IMR-90 (cell line): ENCODE measurements around the gene ATP9B. TPM values are rescaled to one million over a fixed set of nuclear protein-coding genes. Genes with fewer than 3 reads are reported as not detected.

Experiments used
- ATAC-seq: fragments of 200-7000 bp; cut with Tn5 transposase; 2 replicates; pipeline ENCODE4 v1.9.1; 2020; ENCODE audit warnings: low read depth, mild to moderate bottlenecking, moderate library complexity
- BruUV-seq: library from RNA; stranded (reverse); fragments of 400-500 nt; replicated peaks from 2 replicates; lab custom pipeline; 2021; lab: Mats Ljungman, UMichigan
- CTCF ChIA-PET: fragments of 300-600 bp; formaldehyde crosslinking; extraction: SDS; loops from one replicate; lab custom pipeline; 2021; ENCODE audit warnings: antibody characterized with exemption; lab: Yijun Ruan, JAX
- POLR2A ChIA-PET: fragments of 300-600 bp; sonication (Branson Sonifier 250); formaldehyde crosslinking; loops from one replicate; lab custom pipeline; 2022; ENCODE audit warnings: antibody characterized with exemption; ENCODE audit not compliant: unreplicated experiment; lab: Charles Lee
- DNase-seq: peaks from one replicate; pipeline ENCODE4 v3.0.0; 2013
- H2AFZ ChIP-seq: replicated peaks from 2 replicates; pipeline ENCODE3; 2013; ENCODE audit warnings: low read length, mild to moderate bottlenecking; ENCODE audit not compliant: poor library complexity
- H2AK5ac ChIP-seq: 2 replicates; pipeline ENCODE4 v1.6.1; 2013; ENCODE audit warnings: low read depth, low read length, inconsistent platforms
- H2AK9ac ChIP-seq: replicated peaks from 2 replicates; pipeline ENCODE3; 2013; ENCODE audit warnings: mild to moderate bottlenecking, low read depth, low read length, moderate library complexity; ENCODE audit not compliant: poor library complexity
- H2BK120ac ChIP-seq: 2 replicates; pipeline ENCODE4 v1.6.1; 2013; ENCODE audit warnings: low read depth, low read length, inconsistent platforms
- H2BK15ac ChIP-seq: 3 replicates; pipeline ENCODE4 v1.6.1; 2013; ENCODE audit warnings: low read depth, low read length, inconsistent platforms
- H2BK20ac ChIP-seq: 2 replicates; pipeline ENCODE4 v1.6.1; 2013; ENCODE audit warnings: low read depth, mild to moderate bottlenecking, inconsistent platforms, low read length, moderate library complexity
- H2BK5ac ChIP-seq: 2 replicates; pipeline ENCODE4 v1.6.1; 2013; ENCODE audit warnings: mild to moderate bottlenecking, low read depth, low read length, inconsistent platforms; ENCODE audit not compliant: poor library complexity, severe bottlenecking
- H3K14ac ChIP-seq: replicated peaks from 2 replicates; pipeline ENCODE4 v1.6.1; 2013; ENCODE audit warnings: low read depth, low read length, inconsistent platforms
- H3K18ac ChIP-seq: 2 replicates; pipeline ENCODE4 v1.6.1; 2013; ENCODE audit warnings: low read depth, low read length, control low read depth
- H3K23ac ChIP-seq: 2 replicates; pipeline ENCODE4 v1.6.1; 2013; ENCODE audit warnings: low read depth, low read length, inconsistent platforms
- H3K27ac ChIP-seq: 2 replicates; pipeline ENCODE4 v1.5.1; 2013; ENCODE audit warnings: mild to moderate bottlenecking, control low read depth, low read length; ENCODE audit not compliant: insufficient read depth
- H3K27me3 ChIP-seq: 2 replicates; pipeline ENCODE4 v1.6.1; 2013; ENCODE audit warnings: low read length; ENCODE audit not compliant: control insufficient read depth, insufficient read depth
- H3K36me3 ChIP-seq: 2 replicates; pipeline ENCODE4 v1.6.1; 2013; ENCODE audit warnings: low read length, mixed read lengths; ENCODE audit not compliant: control insufficient read depth, insufficient read depth
- H3K4ac ChIP-seq: 2 replicates; pipeline ENCODE4 v1.6.1; 2013; ENCODE audit warnings: low read depth, low read length, inconsistent platforms
- H3K4me1 ChIP-seq: 2 replicates; pipeline ENCODE4 v1.6.1; 2013; ENCODE audit warnings: low read length, mixed read lengths; ENCODE audit not compliant: control insufficient read depth, insufficient read depth
- H3K4me2 ChIP-seq: 2 replicates; pipeline ENCODE4 v1.6.1; 2013; ENCODE audit warnings: low read depth, mild to moderate bottlenecking, control low read depth, low read length, moderate library complexity
- H3K4me3 ChIP-seq: 2 replicates; pipeline ENCODE4 v1.5.1; 2013; ENCODE audit warnings: low read depth, mild to moderate bottlenecking, control low read depth, low read length, moderate library complexity; ENCODE audit not compliant: insufficient read depth
- H3K56ac ChIP-seq: 2 replicates; pipeline ENCODE4 v1.6.1; 2013; ENCODE audit warnings: low read length, inconsistent platforms; ENCODE audit not compliant: insufficient read depth; ENCODE audit errors: extremely low read depth
- H3K79me1 ChIP-seq, 2 experiments: 2 replicates each; pipeline ENCODE4 v1.6.1; 2013; ENCODE audit warnings: low read length in 2 of 2, inconsistent platforms in 1 of 2, low read depth in 1 of 2
- H3K9ac ChIP-seq: 2 replicates; pipeline ENCODE4 v1.6.1; 2013; ENCODE audit warnings: low read depth, low read length, control low read depth
- H3K9me1 ChIP-seq: 2 replicates; pipeline ENCODE4 v1.6.1; 2013; ENCODE audit warnings: low read length, inconsistent platforms; ENCODE audit not compliant: insufficient read depth
- H3K9me3 ChIP-seq: 2 replicates; pipeline ENCODE4 v1.6.1; 2013; ENCODE audit warnings: low read length; ENCODE audit not compliant: control insufficient read depth, insufficient read depth
- H4K20me1 ChIP-seq: 2 replicates; pipeline ENCODE4 v1.6.1; 2013; ENCODE audit warnings: low read length, inconsistent platforms; ENCODE audit not compliant: insufficient read depth
- H4K5ac ChIP-seq: 2 replicates; pipeline ENCODE4 v1.6.1; 2013; ENCODE audit warnings: mild to moderate bottlenecking, low read depth, low read length, control low read depth
- H4K8ac ChIP-seq, 2 experiments: 2 replicates each; pipeline ENCODE4 v1.6.1; 2013; ENCODE audit warnings: low read depth in 2 of 2, low read length in 2 of 2, control low read depth in 1 of 2, inconsistent platforms in 1 of 2
- H4K91ac ChIP-seq: 2 replicates; pipeline ENCODE4 v1.6.1; 2013; ENCODE audit warnings: low read depth, low read length, inconsistent platforms; ENCODE audit not compliant: insufficient read depth
- BHLHE40 ChIP-seq: fragments of 150-350 bp; IDR thresholded peaks from 2 replicates; pipeline ENCODE4 v1.6.1; 2016; ENCODE audit warnings: mild to moderate bottlenecking, low read depth, low read length
- FOS ChIP-seq: fragments of 150-350 bp; IDR thresholded peaks from 2 replicates; pipeline ENCODE4 v1.6.1; 2016; ENCODE audit warnings: low read depth, low read length
- MAFK ChIP-seq: IDR thresholded peaks from 2 replicates; pipeline ENCODE4 v1.6.1; 2012; ENCODE audit warnings: low read depth, low read length, improper control_type of control experiment
- MAZ ChIP-seq: IDR thresholded peaks from 2 replicates; pipeline ENCODE4 v1.6.1; 2012; ENCODE audit warnings: low read depth, mild to moderate bottlenecking, low read length, improper control_type of control experiment, moderate library complexity, borderline replicate concordance
- POLR2A ChIP-seq: IDR thresholded peaks from 2 replicates; pipeline ENCODE4 v1.6.1; 2012; ENCODE audit warnings: mild to moderate bottlenecking, low read depth, low read length
- RAD21 ChIP-seq: IDR thresholded peaks from 2 replicates; pipeline ENCODE4 v1.6.1; 2012; ENCODE audit warnings: low read length, improper control_type of control experiment
- WGBS, 2 experiments: methylation state at CpG; one replicate each; pipeline versions ENCODE4 v1.1.5 to v1.1.7; 2013; ENCODE audit warnings: missing lambda C conversion rate in 2 of 2; ENCODE audit not compliant: insufficient read length in 1 of 2; ENCODE audit errors: extremely low coverage in 2 of 2; 5-methylcytosine and 5-hydroxymethylcytosine counted together
- dilution Hi-C: fragments of 300-500 bp; cut with HindIII; formaldehyde crosslinking; loops from one replicate; pipeline ENCODE4 v1.14.3; 2018; ENCODE audit warnings: low sequenced_read_pairs; ENCODE audit not compliant: unreplicated experiment
- in situ Hi-C: fragments of 300-500 bp; cut with MboI; formaldehyde crosslinking; loops from 3 replicates; pipeline ENCODE4 v1.14.3; 2019; ENCODE audit warnings: low sequenced_read_pairs, inconsistent platforms, mixed read lengths
- intact Hi-C: fragments of 100-400 bp; cut with micrococcal nuclease; formaldehyde crosslinking; loops from 2 replicates; pipeline ENCODE4 v1.10.0; 2022
- polyA plus RNA-seq, 3 experiments: library from polyadenylated mRNA; depleted of rRNA; stranded (reverse); fragments of >200 nt; gene quantifications; 2 replicates each; pipeline ENCODE4 v1.2.3, GENCODE V29; 2012; ENCODE audit warnings: low replicate concordance in 1 of 3
- total RNA-seq: library from RNA; depleted of rRNA; stranded (reverse); fragments of >200 nt; gene quantifications from 2 replicates; pipeline ENCODE4 v1.2.3, GENCODE V29; 2012
- TF ChIP-seq, protein P1 (sequence below): fragments of 150-350 bp; IDR thresholded peaks from 2 replicates; pipeline ENCODE4 v1.6.1; 2016; ENCODE audit warnings: low read depth, mild to moderate bottlenecking, low read length, moderate library complexity, borderline replicate concordance
- TF ChIP-seq, protein P2 (sequence below): conservative IDR thresholded peaks from 2 replicates; pipeline ENCODE4 v1.5.1; 2012; ENCODE audit warnings: mild to moderate bottlenecking, low read depth, low read length, improper control_type of control experiment

Gene ATP9B
- total and polyA plus RNA-seq, 2 of the 4 experiments (the other 2 are of a cell fraction): 11.0 to 11.5 TPM

DNA sequence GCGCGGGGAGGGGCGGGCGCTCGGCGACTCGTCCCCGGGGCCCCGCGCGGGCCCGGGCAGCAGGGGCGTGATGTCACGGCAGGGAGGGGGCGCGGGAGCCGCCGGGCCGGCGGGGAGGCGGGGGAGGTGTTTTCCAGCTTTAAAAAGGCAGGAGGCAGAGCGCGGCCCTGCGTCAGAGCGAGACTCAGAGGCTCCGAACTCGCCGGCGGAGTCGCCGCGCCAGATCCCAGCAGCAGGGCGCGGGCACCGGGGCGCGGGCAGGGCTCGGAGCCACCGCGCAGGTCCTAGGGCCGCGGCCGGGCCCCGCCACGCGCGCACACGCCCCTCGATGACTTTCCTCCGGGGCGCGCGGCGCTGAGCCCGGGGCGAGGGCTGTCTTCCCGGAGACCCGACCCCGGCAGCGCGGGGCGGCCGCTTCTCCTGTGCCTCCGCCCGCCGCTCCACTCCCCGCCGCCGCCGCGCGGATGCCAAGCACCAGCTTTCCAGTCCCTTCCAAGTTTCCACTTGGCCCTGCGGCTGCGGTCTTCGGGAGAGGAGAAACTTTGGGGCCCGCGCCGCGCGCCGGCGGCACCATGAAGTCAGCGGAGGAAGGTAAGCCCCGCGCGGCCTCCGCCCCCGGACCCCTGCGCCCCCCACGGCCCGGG, 326.7 kb downstream of the ATP9B start, which contains the start of gene NFATC1:
Gene NFATC1 (plus strand): TSS at position 170 of the 644 bp plus-strand sequence. CDS start 295 bp downstream, at position 465.
- DNase-seq: peak; percentile 67
- no peak within 1 kb of the TSS for H2BK15ac ChIP-seq
- H2AFZ ChIP-seq: peak within 1 kb of the TSS; percentile 81
- H3K18ac ChIP-seq: no peak within 1 kb of the TSS
- H3K4me1 ChIP-seq: peaks cover 5% of the 10 kb centered on the region
- H4K91ac ChIP-seq: no peak within 1 kb of the TSS
- H3K4ac ChIP-seq: no peak within 1 kb of the TSS
- no peaks in the 10 kb centered on the region for H4K20me1 ChIP-seq
- H3K9ac ChIP-seq: no peak within 1 kb of the TSS
- TF ChIP-seq FOS (no peak), MAFK (no peak), POLR2A (peak; percentile 94), BHLHE40 (no peak), MAZ (peak; percentile 89), RAD21 (no peak)
- TF ChIP-seq, protein P1, sequence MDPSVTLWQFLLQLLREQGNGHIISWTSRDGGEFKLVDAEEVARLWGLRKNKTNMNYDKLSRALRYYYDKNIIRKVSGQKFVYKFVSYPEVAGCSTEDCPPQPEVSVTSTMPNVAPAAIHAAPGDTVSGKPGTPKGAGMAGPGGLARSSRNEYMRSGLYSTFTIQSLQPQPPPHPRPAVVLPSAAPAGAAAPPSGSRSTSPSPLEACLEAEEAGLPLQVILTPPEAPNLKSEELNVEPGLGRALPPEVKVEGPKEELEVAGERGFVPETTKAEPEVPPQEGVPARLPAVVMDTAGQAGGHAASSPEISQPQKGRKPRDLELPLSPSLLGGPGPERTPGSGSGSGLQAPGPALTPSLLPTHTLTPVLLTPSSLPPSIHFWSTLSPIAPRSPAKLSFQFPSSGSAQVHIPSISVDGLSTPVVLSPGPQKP: no peak
- TF ChIP-seq, protein P2, sequence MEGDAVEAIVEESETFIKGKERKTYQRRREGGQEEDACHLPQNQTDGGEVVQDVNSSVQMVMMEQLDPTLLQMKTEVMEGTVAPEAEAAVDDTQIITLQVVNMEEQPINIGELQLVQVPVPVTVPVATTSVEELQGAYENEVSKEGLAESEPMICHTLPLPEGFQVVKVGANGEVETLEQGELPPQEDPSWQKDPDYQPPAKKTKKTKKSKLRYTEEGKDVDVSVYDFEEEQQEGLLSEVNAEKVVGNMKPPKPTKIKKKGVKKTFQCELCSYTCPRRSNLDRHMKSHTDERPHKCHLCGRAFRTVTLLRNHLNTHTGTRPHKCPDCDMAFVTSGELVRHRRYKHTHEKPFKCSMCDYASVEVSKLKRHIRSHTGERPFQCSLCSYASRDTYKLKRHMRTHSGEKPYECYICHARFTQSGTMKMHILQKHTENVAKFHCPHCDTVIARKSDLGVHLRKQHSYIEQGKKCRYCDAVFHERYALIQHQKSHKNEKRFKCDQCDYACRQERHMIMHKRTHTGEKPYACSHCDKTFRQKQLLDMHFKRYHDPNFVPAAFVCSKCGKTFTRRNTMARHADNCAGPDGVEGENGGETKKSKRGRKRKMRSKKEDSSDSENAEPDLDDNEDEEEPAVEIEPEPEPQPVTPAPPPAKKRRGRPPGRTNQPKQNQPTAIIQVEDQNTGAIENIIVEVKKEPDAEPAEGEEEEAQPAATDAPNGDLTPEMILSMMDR: no peak
- H2BK20ac ChIP-seq: no peak within 1 kb of the TSS
- H3K9me3 ChIP-seq: no peaks in the 10 kb centered on the region
- intact Hi-C loops: no loop called here
- H3K23ac ChIP-seq: no peak within 1 kb of the TSS
- no peak within 1 kb of the TSS for H2AK9ac ChIP-seq
- CTCF ChIA-PET: no interaction called here
- H3K9me1 ChIP-seq: no peaks in the 10 kb centered on the region
- H2AK5ac ChIP-seq: no peak within 1 kb of the TSS
- H3K27me3 ChIP-seq: peaks cover 16% of the 10 kb centered on the region
- H3K14ac ChIP-seq: no peak within 1 kb of the TSS
- H4K5ac ChIP-seq: no peak within 1 kb of the TSS
- no peak within 1 kb of the TSS for H3K27ac ChIP-seq
- no peak within 1 kb of the TSS for H4K8ac ChIP-seq
- no peak within 1 kb of the TSS for H3K56ac ChIP-seq
- H3K79me1 ChIP-seq: no peaks in the 10 kb centered on the region
- H3K36me3 ChIP-seq: no peaks in the 10 kb centered on the region
- 0% methylated on average over 27 of the region's 91 CpGs; no CpG with 5 or more reads in 1 of the 2 experiments for WGBS, 2 experiments
- H2BK5ac ChIP-seq: no peak within 1 kb of the TSS
- in situ Hi-C loops: no loop called here
- BruUV-seq: no TSS peak
- ATAC-seq: peak; percentile 40
- H2BK120ac ChIP-seq: no peak within 1 kb of the TSS
- peak within 1 kb of the TSS; percentile 44 for H3K4me3 ChIP-seq
- H3K4me2 ChIP-seq: peak within 1 kb of the TSS; percentile 12
- POLR2A ChIA-PET: no interaction called here
- dilution Hi-C loops: no loop called here
